PC-9 (cell line): ENCODE results near the gene TMOD1. TPM values are rescaled to one million over a fixed set of nuclear protein-coding genes. Genes with fewer than 3 reads are reported as not detected.

Experiments
- BruUV-seq: library from RNA; stranded (reverse); fragments of 400-500 nt; replicated peaks from 2 replicates; lab custom pipeline; 2021; lab: Mats Ljungman, UMichigan
- CTCF ChIA-PET: fragments of 300-600 bp; sonication (Branson Sonifier 250); formaldehyde crosslinking; loops from one replicate; lab custom pipeline; 2022; ENCODE audit warnings: antibody characterized with exemption; lab: Charles Lee
- POLR2A ChIA-PET: fragments of 300-600 bp; sonication (Branson Sonifier 250); formaldehyde crosslinking; loops from one replicate; lab custom pipeline; 2022; ENCODE audit warnings: antibody characterized with exemption; ENCODE audit not compliant: unreplicated experiment; lab: Charles Lee
- DNase-seq, 2 experiments: peaks; one replicate each; pipeline versions ENCODE4 v3.0.0 to v3.0.0-alpha.2; 2015 to 2022; ENCODE audit warnings: mixed read lengths in 1 of 2
- H2AFZ ChIP-seq: fragments of 200-600 bp; sonication (generic); 2 replicates; pipeline ENCODE4 v1.8.1; 2017; ENCODE audit warnings: antibody characterized with exemption
- H3F3A ChIP-seq: fragments of 200-600 bp; sonication (generic); 2 replicates; pipeline ENCODE4 v1.8.1; 2017; ENCODE audit warnings: antibody characterized with exemption, mild to moderate bottlenecking, low read depth; ENCODE audit not compliant: insufficient read depth
- H3K27ac ChIP-seq: fragments of 200-600 bp; sonication (generic); 2 replicates; pipeline ENCODE4 v1.6.1; 2016; ENCODE audit warnings: mixed run types
- H3K27me3 ChIP-seq: fragments of 200-600 bp; sonication (generic); 2 replicates; pipeline ENCODE4 v1.6.1; 2016; ENCODE audit warnings: low read depth, mixed run types; ENCODE audit not compliant: insufficient read depth
- H3K36me3 ChIP-seq: fragments of 200-600 bp; sonication (generic); 2 replicates; pipeline ENCODE4 v1.6.1; 2016; ENCODE audit warnings: low read depth, mixed run types
- H3K4me1 ChIP-seq: fragments of 200-600 bp; sonication (generic); replicated peaks from 2 replicates; pipeline ENCODE4 v1.6.1; 2016; ENCODE audit warnings: mixed run types; ENCODE audit not compliant: insufficient read depth
- H3K4me2 ChIP-seq: fragments of 200-600 bp; sonication (generic); 2 replicates; pipeline ENCODE4 v1.6.1; 2017; ENCODE audit warnings: mixed run types
- H3K4me3 ChIP-seq: fragments of 200-600 bp; sonication (generic); 2 replicates; pipeline ENCODE4 v1.6.1; 2016; ENCODE audit warnings: mixed run types
- H3K79me2 ChIP-seq: fragments of 200-600 bp; sonication (generic); 2 replicates; pipeline ENCODE4 v1.6.1; 2017; ENCODE audit warnings: low read depth, mixed run types
- H3K9me2 ChIP-seq: fragments of 200-600 bp; sonication (generic); 2 replicates; pipeline ENCODE4 v1.8.1; 2017; ENCODE audit warnings: mild to moderate bottlenecking; ENCODE audit not compliant: insufficient read depth
- H3K9me3 ChIP-seq: fragments of 200-600 bp; sonication (generic); 2 replicates; pipeline ENCODE4 v1.8.1; 2016; ENCODE audit warnings: low read depth; ENCODE audit not compliant: insufficient read depth
- H4K20me1 ChIP-seq: fragments of 200-600 bp; sonication (generic); 2 replicates; pipeline ENCODE4 v1.8.1; 2017; ENCODE audit not compliant: insufficient read depth
- EZH2 ChIP-seq: fragments of 200-600 bp; sonication (generic); IDR thresholded peaks from 2 replicates; pipeline ENCODE4 v1.8.0; 2017; ENCODE audit warnings: antibody characterized with exemption, low read depth
- intact Hi-C: fragments of 100-400 bp; cut with micrococcal nuclease; formaldehyde crosslinking; loops from one replicate; pipeline ENCODE4 v1.10.0; 2022; ENCODE audit not compliant: unreplicated experiment
- total RNA-seq: library from RNA; stranded (reverse); gene quantifications from 2 replicates; pipeline ENCODE4 v1.2.3, GENCODE V29; 2021
- TF ChIP-seq, protein P1 (sequence below): fragments of 200-600 bp; sonication (generic); conservative IDR thresholded peaks from 2 replicates; pipeline ENCODE4 v1.6.1; 2017; ENCODE audit warnings: mixed run types, antibody characterized with exemption, mild to moderate bottlenecking, moderate library complexity

The TMOD1 gene
- total RNA-seq, 1 experiment from 2014 or later: 6.8 TPM

DNA sequence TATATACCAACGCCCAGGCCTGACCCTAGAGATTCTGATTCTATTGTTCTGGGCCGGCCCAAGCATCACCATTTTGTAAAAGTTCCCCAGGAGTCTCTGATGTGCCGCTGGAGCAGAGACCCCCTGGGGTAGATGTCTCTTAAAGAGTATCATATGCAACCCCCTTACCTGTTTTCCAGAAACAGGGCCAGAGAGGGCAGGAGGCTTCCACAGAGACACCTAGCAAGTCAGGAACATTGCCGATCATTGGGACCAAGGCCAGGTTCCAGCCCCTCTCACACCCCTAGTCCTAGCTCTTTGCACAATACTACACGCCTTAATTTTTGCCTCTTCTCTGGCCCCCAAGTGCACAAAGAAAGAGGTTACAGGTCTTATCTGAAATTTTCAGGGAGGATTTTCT lies 63.8 kb downstream of the TMOD1 start:
- Histone ChIP-seq H3K79me2 (no peaks in the 10 kb centered on the region), H3K4me2 (no peak overlapping the region), H2AFZ (no peak overlapping the region), H3K36me3 (no peaks in the 10 kb centered on the region), H3K9me3 (no peaks in the 10 kb centered on the region), H3K27me3 (no peaks in the 10 kb centered on the region), H4K20me1 (no peaks in the 10 kb centered on the region), H3F3A (no peaks in the 10 kb centered on the region), H3K4me3 (no peak overlapping the region), H3K4me1 (no peaks in the 10 kb centered on the region), H3K9me2 (no peaks in the 10 kb centered on the region), H3K27ac (no peak overlapping the region)
- TF ChIP-seq EZH2: no peak
- TF ChIP-seq, protein P1, sequence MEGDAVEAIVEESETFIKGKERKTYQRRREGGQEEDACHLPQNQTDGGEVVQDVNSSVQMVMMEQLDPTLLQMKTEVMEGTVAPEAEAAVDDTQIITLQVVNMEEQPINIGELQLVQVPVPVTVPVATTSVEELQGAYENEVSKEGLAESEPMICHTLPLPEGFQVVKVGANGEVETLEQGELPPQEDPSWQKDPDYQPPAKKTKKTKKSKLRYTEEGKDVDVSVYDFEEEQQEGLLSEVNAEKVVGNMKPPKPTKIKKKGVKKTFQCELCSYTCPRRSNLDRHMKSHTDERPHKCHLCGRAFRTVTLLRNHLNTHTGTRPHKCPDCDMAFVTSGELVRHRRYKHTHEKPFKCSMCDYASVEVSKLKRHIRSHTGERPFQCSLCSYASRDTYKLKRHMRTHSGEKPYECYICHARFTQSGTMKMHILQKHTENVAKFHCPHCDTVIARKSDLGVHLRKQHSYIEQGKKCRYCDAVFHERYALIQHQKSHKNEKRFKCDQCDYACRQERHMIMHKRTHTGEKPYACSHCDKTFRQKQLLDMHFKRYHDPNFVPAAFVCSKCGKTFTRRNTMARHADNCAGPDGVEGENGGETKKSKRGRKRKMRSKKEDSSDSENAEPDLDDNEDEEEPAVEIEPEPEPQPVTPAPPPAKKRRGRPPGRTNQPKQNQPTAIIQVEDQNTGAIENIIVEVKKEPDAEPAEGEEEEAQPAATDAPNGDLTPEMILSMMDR: no peak
- no peak for DNase-seq
- intact Hi-C loops: no loop called here
- BruUV-seq: no TSS peak
- ChIA-PET CTCF (no interaction called here), POLR2A (interaction anchor here (0.7 kb wide), 1 partner anchor 28 kb away, joined by 7 read pairs; no protein-coding TSS in a partner anchor)

DNA sequence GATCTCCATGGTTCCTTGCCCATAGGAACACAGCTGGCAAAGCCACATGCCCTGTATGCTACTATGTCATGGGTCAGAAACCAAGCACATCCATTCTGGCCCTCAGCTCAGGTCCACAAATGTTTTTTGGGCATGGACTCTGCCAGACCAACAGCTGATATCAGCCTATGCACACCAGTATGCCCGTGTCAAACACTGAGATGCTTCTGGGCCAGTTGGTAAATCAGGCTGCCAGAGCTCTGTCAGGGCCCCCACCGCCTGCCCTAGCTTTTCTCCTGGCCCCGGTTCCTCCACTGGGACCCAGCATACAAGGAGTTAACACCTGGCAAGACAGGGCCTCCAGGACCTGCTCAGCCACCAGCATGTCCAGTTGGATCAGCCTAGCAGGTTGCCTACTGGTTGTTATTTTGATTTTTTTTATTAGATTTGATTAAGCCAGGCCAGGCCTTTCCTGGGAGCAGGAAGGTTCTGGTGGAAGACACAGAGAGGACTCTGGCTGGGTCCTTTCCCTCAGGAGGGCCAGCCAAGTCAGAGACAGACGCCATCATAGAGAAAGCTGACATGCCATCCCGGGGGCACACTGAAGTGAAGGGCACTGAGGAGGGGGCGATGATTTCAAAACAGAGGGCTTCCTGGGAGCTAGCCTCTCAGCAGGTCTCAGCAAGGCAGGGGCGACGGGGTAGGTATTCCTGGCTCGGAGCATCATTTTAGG lies 65.9 kb downstream of the TMOD1 start:
- intact Hi-C loops: no loop called here
- H3K4me2 ChIP-seq: no peak overlapping the region
- H3K36me3 ChIP-seq: no peaks in the 10 kb centered on the region
- no peaks in the 10 kb centered on the region for H3K4me1 ChIP-seq
- H4K20me1 ChIP-seq: no peaks in the 10 kb centered on the region
- no peaks in the 10 kb centered on the region for H3K9me2 ChIP-seq
- no peak overlapping the region for H3K4me3 ChIP-seq
- H3K79me2 ChIP-seq: no peaks in the 10 kb centered on the region
- no peak overlapping the region for H2AFZ ChIP-seq
- H3K9me3 ChIP-seq: no peaks in the 10 kb centered on the region
- ChIA-PET POLR2A (no interaction called here), CTCF (interaction anchor here (0.6 kb wide), 2 partner anchors 66 to 98 kb away, joined by 3 read pairs; partner anchors contain the start of gene TSTD2)
- H3K27ac ChIP-seq: no peak overlapping the region
- H3K27me3 ChIP-seq: no peaks in the 10 kb centered on the region
- TF ChIP-seq EZH2: no peak
- TF ChIP-seq, protein P1: no peak
- DNase-seq: no peak
- BruUV-seq: no TSS peak
- H3F3A ChIP-seq: no peaks in the 10 kb centered on the region

DNA sequence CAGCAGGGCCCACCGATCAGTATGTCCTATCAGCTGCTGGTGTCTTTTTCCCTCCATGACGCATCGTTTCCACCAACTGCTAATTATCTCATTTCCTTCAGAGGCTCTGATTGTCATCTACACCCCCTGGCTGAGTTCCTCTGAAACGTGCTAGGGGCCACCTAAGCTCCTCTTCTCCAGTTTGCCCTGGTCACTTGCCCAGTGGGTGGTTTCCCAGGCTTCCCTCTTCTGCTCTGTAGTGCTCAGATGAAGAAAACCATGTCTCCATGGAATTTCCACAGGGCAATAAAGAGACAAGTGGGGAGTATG lies 66.4 kb downstream of the TMOD1 start:
- H3K36me3 ChIP-seq: no peaks in the 10 kb centered on the region
- no peak overlapping the region for H3K27ac ChIP-seq
- H3K4me2 ChIP-seq: no peak overlapping the region
- ChIA-PET POLR2A (no interaction called here), CTCF (no interaction called here)
- H3K79me2 ChIP-seq: no peaks in the 10 kb centered on the region
- TF ChIP-seq, protein P1: no peak
- no peak for TF ChIP-seq EZH2
- H3F3A ChIP-seq: no peaks in the 10 kb centered on the region
- DNase-seq: no peak
- H3K27me3 ChIP-seq: no peaks in the 10 kb centered on the region
- H3K4me3 ChIP-seq: no peak overlapping the region
- BruUV-seq: no TSS peak
- H2AFZ ChIP-seq: no peak overlapping the region
- no peaks in the 10 kb centered on the region for H4K20me1 ChIP-seq
- intact Hi-C loops: no loop called here
- H3K9me3 ChIP-seq: no peaks in the 10 kb centered on the region
- no peaks in the 10 kb centered on the region for H3K4me1 ChIP-seq
- no peaks in the 10 kb centered on the region for H3K9me2 ChIP-seq
